Measurements from ENCODE around the gene CD34.

- TF ChIP-seq POLR2A (IDR thresholded peaks at IDR 0.05) (no peak), CTCF (IDR thresholded peaks at IDR 0.05) (no peak)
Observed at GRCh38 chr1:207840380-207840779, 70.5 kb downstream of the CD34 start.
